Keratinocyte (primary cell): ENCODE results near the gene CSNK1D. TPM values are rescaled to one million over a fixed set of nuclear protein-coding genes. Genes with fewer than 3 reads are reported as not detected.

Experiments
- DNase-seq: peaks from one replicate; pipeline ENCODE4 v3.0.0-alpha.2; 2011; ENCODE audit warnings: low read depth, missing footprints, low spot score
- FAIRE-seq: peaks from 2 replicates; lab custom pipeline; 2011; peaks lifted over from hg19 to GRCh38; lab: Jason Lieb, UNC
- H2AFZ ChIP-seq: 2 replicates; pipeline ENCODE4 v1.6.0; 2012; ENCODE audit warnings: low read length, control low read depth, inconsistent platforms; ENCODE audit not compliant: control insufficient read depth
- H3K27ac ChIP-seq: 2 replicates; pipeline ENCODE4 v1.5.1; 2011; ENCODE audit warnings: low read length; ENCODE audit not compliant: control insufficient read depth, insufficient read depth
- H3K27me3 ChIP-seq: 3 replicates; pipeline ENCODE4 v1.6.0; 2011; ENCODE audit warnings: low read length; ENCODE audit not compliant: control insufficient read depth, insufficient read depth; ENCODE audit errors: extremely low read depth
- H3K36me3 ChIP-seq, 2 experiments: 2 replicates in 1 of 2; 3 replicates in 1 of 2; pipeline ENCODE4 v1.5.1; 2011; ENCODE audit warnings: low read length in 2 of 2, mild to moderate bottlenecking in 1 of 2; ENCODE audit not compliant: control insufficient read depth in 2 of 2, insufficient read depth in 2 of 2; ENCODE audit errors: extremely low read depth in 1 of 2
- H3K4me1 ChIP-seq: 3 replicates; pipeline ENCODE4 v1.5.1; 2011; ENCODE audit warnings: low read length; ENCODE audit not compliant: control insufficient read depth, insufficient read depth; ENCODE audit errors: extremely low read depth
- H3K4me2 ChIP-seq: 3 replicates; pipeline ENCODE4 v1.6.0; 2011; ENCODE audit warnings: low read depth, low read length; ENCODE audit not compliant: control insufficient read depth, insufficient read depth; ENCODE audit errors: extremely low read depth
- H3K4me3 ChIP-seq, 3 experiments: fragments of 200-600 bp in 1 of 3; sonication (generic) in 1 of 3; 2 replicates in 2 of 3; 3 replicates in 1 of 3; pipeline ENCODE4 v1.5.1; 2011 to 2016; ENCODE audit warnings: low read length in 3 of 3, mild to moderate bottlenecking in 3 of 3, control low read depth in 2 of 3, inconsistent platforms in 1 of 3, low read depth in 1 of 3, mixed read lengths in 1 of 3, mixed run types in 1 of 3, moderate library complexity in 1 of 3; ENCODE audit not compliant: control insufficient read depth in 2 of 3, insufficient read depth in 2 of 3; ENCODE audit errors: extremely low read depth in 1 of 3
- H3K79me2 ChIP-seq: 2 replicates; pipeline ENCODE4 v1.6.0; 2012; ENCODE audit warnings: low read length; ENCODE audit not compliant: control insufficient read depth, insufficient read depth
- H3K9ac ChIP-seq: 3 replicates; pipeline ENCODE4 v1.6.0; 2011; ENCODE audit warnings: low read length; ENCODE audit not compliant: control insufficient read depth, insufficient read depth; ENCODE audit errors: extremely low read depth
- H3K9me1 ChIP-seq: 3 replicates; pipeline ENCODE4 v1.6.0; 2011; ENCODE audit warnings: low read length; ENCODE audit not compliant: control insufficient read depth, insufficient read depth; ENCODE audit errors: extremely low read depth
- H3K9me3 ChIP-seq: 2 replicates; pipeline ENCODE4 v1.5.1; 2012; ENCODE audit warnings: low read depth, low read length; ENCODE audit not compliant: control insufficient read depth
- H4K20me1 ChIP-seq: 3 replicates; pipeline ENCODE4 v1.6.0; 2011; ENCODE audit warnings: low read length; ENCODE audit not compliant: control insufficient read depth, insufficient read depth; ENCODE audit errors: extremely low read depth
- CTCF ChIP-seq, 3 experiments: IDR thresholded peaks in 1 of 3; conservative IDR thresholded peaks in 1 of 3; optimal IDR thresholded peaks in 1 of 3; 2 replicates in 2 of 3; 3 replicates in 1 of 3; pipeline versions ENCODE3 to v1.5.1; 2011; ENCODE audit warnings: low read length in 3 of 3, mild to moderate bottlenecking in 3 of 3, moderate library complexity in 2 of 3, control low read depth in 1 of 3, inconsistent platforms in 1 of 3; ENCODE audit not compliant: insufficient read depth in 2 of 3; ENCODE audit errors: extremely low read depth in 1 of 3
- EZH2 ChIP-seq: IDR thresholded peaks from one replicate; pipeline ENCODE4 v1.6.1; 2012; ENCODE audit warnings: inconsistent platforms, mild to moderate bottlenecking, low read length, moderate library complexity
- dilution Hi-C: fragments of 300-500 bp; cut with MboI; formaldehyde crosslinking; loops from one replicate; pipeline ENCODE4 v1.7.0; 2020; ENCODE audit warnings: low sequenced_read_pairs; ENCODE audit not compliant: extremely low pct_ligation_motif_present
- polyA plus RNA-seq, 5 experiments: library from polyadenylated mRNA; depleted of rRNA in 3 of 5; stranded (reverse) in 3 of 5; stranded (forward) in 1 of 5; unstranded in 1 of 5; fragments of >200 nt; gene quantifications; 1 replicate in 1 of 5; 2 replicates in 3 of 5; 3 replicates in 1 of 5; pipeline versions ENCODE4 v1.2.1 to v1.2.3, GENCODE V29; 2011 to 2012; ENCODE audit warnings: missing spikeins in 2 of 5, low read depth in 1 of 5, low replicate concordance in 1 of 5

The CSNK1D gene
- polyA plus RNA-seq, 1 donor (not counting 4 experiments of a cell fraction or from before 2014, with no cell fraction given): 86.0 TPM

- TF ChIP-seq CTCF (optimal IDR thresholded peaks at IDR 0.05 in 1 of 3, IDR thresholded peaks at IDR 0.05 in 1 of 3, conservative IDR thresholded peaks at IDR 0.05 in 1 of 3; ENCODE audit: extremely low read depth in 1 of 3, insufficient read depth in 2 of 3, low read length in 3 of 3) (no peak), EZH2 (no peak)
- DNase-seq (no peak), FAIRE-seq (no peak)
- Histone ChIP-seq H3K9ac (peak overlapping the region; percentile 45), H3K36me3 (peaks cover 6 to 25% of the 10 kb centered on the region in 2 experiments), H3K4me1 (peaks cover 19% of the 10 kb centered on the region), H4K20me1 (peaks cover 26% of the 10 kb centered on the region), H2AFZ (peak overlapping the region; percentile 79), H3K4me2 (peak overlapping the region; percentile 76), H3K79me2 (peaks cover 38% of the 10 kb centered on the region), H3K27me3 (no peaks in the 10 kb centered on the region), H3K27ac (no peak overlapping the region), H3K4me3 (peak overlapping the region; percentile 41 to 89 (median 80)), H3K9me3 (no peaks in the 10 kb centered on the region), H3K9me1 (peaks cover 7% of the 10 kb centered on the region)
- dilution Hi-C loops: no loop called here
Observed at GRCh38 chr17:82274134-82275020, 877 bp upstream of the CSNK1D start.

- DNase-seq (no peak), FAIRE-seq (no peak)
- Histone ChIP-seq H3K27ac (peak overlapping the region; percentile 83), H4K20me1 (peaks cover 42% of the 10 kb centered on the region), H3K9ac (peak overlapping the region; percentile 86), H3K4me2 (peak overlapping the region; percentile 71), H3K9me3 (no peaks in the 10 kb centered on the region), H3K79me2 (peaks cover 55% of the 10 kb centered on the region), H3K9me1 (peaks cover 13% of the 10 kb centered on the region), H3K4me3 (peak overlapping the region; percentile 86 to 91 (median 89)), H3K27me3 (no peaks in the 10 kb centered on the region), H3K4me1 (peaks cover 33% of the 10 kb centered on the region), H3K36me3 (peaks cover 14 to 28% of the 10 kb centered on the region in 2 experiments), H2AFZ (no peak overlapping the region)
- dilution Hi-C loops: no loop called here
- TF ChIP-seq EZH2: no peak
- TF ChIP-seq CTCF (optimal IDR thresholded peaks at IDR 0.05 in 1 of 3, IDR thresholded peaks at IDR 0.05 in 1 of 3, conservative IDR thresholded peaks at IDR 0.05 in 1 of 3; ENCODE audit: extremely low read depth in 1 of 3, insufficient read depth in 2 of 3, low read length in 3 of 3): no peak
Observed at GRCh38 chr17:82272495-82273326, 789 bp downstream of the CSNK1D start.
